Endothelial cell of umbilical vein (primary cell): ENCODE results near the gene ATP8A1. TPM values are rescaled to one million over a fixed set of nuclear protein-coding genes. Genes with fewer than 3 reads are reported as not detected.

Experiments
- BruUV-seq: library from RNA; stranded (reverse); fragments of 400-500 nt; replicated peaks from 2 replicates; lab custom pipeline; 2021; lab: Mats Ljungman, UMichigan
- CTCF ChIA-PET: fragments of 300-600, 350-600 bp; sonication (Branson Sonifier 250); formaldehyde crosslinking; loops from one replicate; lab custom pipeline; 2021; ENCODE audit warnings: antibody characterized with exemption, inconsistent platforms; lab: Charles Lee
- POLR2A ChIA-PET: fragments of 300-600, 350-600 bp; sonication (Branson Sonifier 250); formaldehyde crosslinking; loops from one replicate; lab custom pipeline; 2021; ENCODE audit warnings: antibody characterized with exemption, inconsistent platforms; lab: Charles Lee
- DNase-seq: peaks from one replicate; pipeline ENCODE4 v3.0.0-alpha.2; 2011; ENCODE audit warnings: low read depth, low spot score
- FAIRE-seq: peaks from 2 replicates; lab custom pipeline; 2011; peaks lifted over from hg19 to GRCh38; lab: Jason Lieb, UNC
- H2AFZ ChIP-seq: 2 replicates; pipeline ENCODE4 v1.6.0; 2012; ENCODE audit warnings: low read depth, low read length, control low read depth, inconsistent platforms
- H3K27ac ChIP-seq: 2 replicates; pipeline ENCODE4 v1.5.1; 2011; ENCODE audit warnings: low read depth, mild to moderate bottlenecking, control low read depth, low read length, moderate library complexity; ENCODE audit not compliant: insufficient read depth
- H3K27me3 ChIP-seq, 2 experiments: 2 replicates each; pipeline versions ENCODE4 v1.6.0 to v1.6.1; 2011; ENCODE audit warnings: low read length in 2 of 2, mixed read lengths in 1 of 2; ENCODE audit not compliant: control insufficient read depth in 2 of 2, insufficient read depth in 2 of 2
- H3K36me3 ChIP-seq, 2 experiments: 2 replicates in 1 of 2; 3 replicates in 1 of 2; pipeline ENCODE4 v1.5.1; 2011; ENCODE audit warnings: low read length in 2 of 2, mild to moderate bottlenecking in 1 of 2, moderate library complexity in 1 of 2; ENCODE audit not compliant: control insufficient read depth in 2 of 2, insufficient read depth in 2 of 2; ENCODE audit errors: extremely low read depth in 1 of 2
- H3K4me1 ChIP-seq: 3 replicates; pipeline ENCODE4 v1.5.1; 2011; ENCODE audit warnings: mild to moderate bottlenecking, low read length; ENCODE audit not compliant: control insufficient read depth, insufficient read depth; ENCODE audit errors: extremely low read depth
- H3K4me2 ChIP-seq: 2 replicates; pipeline ENCODE4 v1.6.1; 2011; ENCODE audit warnings: low read length, control low read depth, mixed read lengths; ENCODE audit not compliant: insufficient read depth
- H3K4me3 ChIP-seq, 3 experiments: fragments of 200-600 bp in 1 of 3; sonication (generic), shearing (Covaris generic) in 1 of 3; replicated peaks in 1 of 3; 2 replicates each; pipeline ENCODE4 v1.5.1; 2011 to 2016; ENCODE audit warnings: control low read depth in 3 of 3, low read length in 3 of 3, mild to moderate bottlenecking in 2 of 3, inconsistent platforms in 1 of 3, low read depth in 1 of 3, moderate library complexity in 1 of 3; ENCODE audit not compliant: insufficient read depth in 1 of 3
- H3K79me2 ChIP-seq: 2 replicates; pipeline ENCODE4 v1.6.0; 2012; ENCODE audit warnings: low read length, inconsistent platforms; ENCODE audit not compliant: control insufficient read depth, insufficient read depth
- H3K9ac ChIP-seq: replicated peaks from 2 replicates; pipeline ENCODE3; 2011; ENCODE audit warnings: low read length, control low read depth; ENCODE audit not compliant: insufficient read depth; ENCODE audit errors: extremely low read depth
- H3K9me1 ChIP-seq: replicated peaks from 3 replicates; pipeline ENCODE4 v1.6.0; 2011; ENCODE audit warnings: mild to moderate bottlenecking, low read length; ENCODE audit not compliant: control insufficient read depth, insufficient read depth; ENCODE audit errors: extremely low read depth
- H3K9me3 ChIP-seq: replicated peaks from 2 replicates; pipeline ENCODE4 v1.5.1; 2012; ENCODE audit warnings: low read length, inconsistent platforms; ENCODE audit not compliant: control insufficient read depth, insufficient read depth
- H4K20me1 ChIP-seq: replicated peaks from 2 replicates; pipeline ENCODE3; 2011; ENCODE audit warnings: mild to moderate bottlenecking, low read length; ENCODE audit not compliant: control insufficient read depth, insufficient read depth; ENCODE audit errors: extremely low read depth
- CTCF ChIP-seq, 2 donors: IDR thresholded peaks; 1 replicate in 1 of 2; 2 replicates in 1 of 2; pipeline ENCODE4 v1.5.1; 2011; ENCODE audit warnings: low read length in 2 of 2, mild to moderate bottlenecking in 2 of 2, moderate library complexity in 2 of 2, control low read depth in 1 of 2, inconsistent platforms in 1 of 2, low read depth in 1 of 2; ENCODE audit not compliant: insufficient read depth in 1 of 2; ENCODE audit errors: extremely low read depth in 1 of 2
- EZH2 ChIP-seq: IDR thresholded peaks from 2 replicates; pipeline ENCODE4 v1.6.1; 2012; ENCODE audit warnings: borderline replicate concordance, low read depth, mild to moderate bottlenecking, moderate library complexity, low read length, inconsistent platforms; ENCODE audit not compliant: severe bottlenecking
- FOS ChIP-seq: IDR thresholded peaks from 2 replicates; pipeline ENCODE4 v1.6.1; 2011; ENCODE audit warnings: mild to moderate bottlenecking, low read length, moderate library complexity, borderline replicate concordance; ENCODE audit not compliant: insufficient read depth
- GATA2 ChIP-seq: IDR thresholded peaks from 2 replicates; pipeline ENCODE4 v1.7.0; 2011; ENCODE audit warnings: low read depth, mild to moderate bottlenecking, moderate library complexity, mixed read lengths, low read length; ENCODE audit not compliant: insufficient read length, insufficient read depth
- JUN ChIP-seq: IDR thresholded peaks from 2 replicates; pipeline ENCODE4 v1.6.1; 2011; ENCODE audit warnings: borderline replicate concordance, low read depth; ENCODE audit not compliant: insufficient read length, insufficient read depth
- MAX ChIP-seq: IDR thresholded peaks from 2 replicates; pipeline ENCODE4 v1.6.1; 2011; ENCODE audit not compliant: insufficient read depth, insufficient read length
- MYC ChIP-seq: IDR thresholded peaks from one replicate; pipeline ENCODE4 v1.6.1; 2011; ENCODE audit warnings: mild to moderate bottlenecking, low read depth, low read length
- POLR2A ChIP-seq: IDR thresholded peaks from 2 replicates; pipeline ENCODE4 v1.6.1; 2012; ENCODE audit warnings: low read depth, mild to moderate bottlenecking, control low read depth, low read length
- POLR2AphosphoS5 ChIP-seq: IDR thresholded peaks from 2 replicates; pipeline ENCODE4 v1.6.1; 2012; ENCODE audit warnings: low read depth, mild to moderate bottlenecking, control low read depth, low read length, moderate library complexity; ENCODE audit not compliant: insufficient read depth
- dilution Hi-C: fragments of 300-500 bp; cut with MboI; formaldehyde crosslinking; loops from one replicate; pipeline ENCODE4 v1.15.0; 2019; ENCODE audit warnings: low sequenced_read_pairs; ENCODE audit not compliant: extremely low pct_ligation_motif_present
- intact Hi-C: fragments of 100-400 bp; cut with micrococcal nuclease; formaldehyde crosslinking; loops from one replicate; pipeline ENCODE4 v1.10.0; 2022
- polyA plus RNA-seq, 4 experiments: library from polyadenylated mRNA; depleted of rRNA in 3 of 4; stranded (reverse) in 3 of 4; unstranded in 1 of 4; fragments of >200 nt; gene quantifications; 2 replicates each; pipeline versions ENCODE4 v1.2.1 to v1.2.3, GENCODE V29; 2011 to 2012; ENCODE audit warnings: missing spikeins in 1 of 4
- total RNA-seq: library from RNA; stranded (reverse); gene quantifications from 2 replicates; pipeline ENCODE4 v1.2.3, GENCODE V29; 2021

The ATP8A1 gene
- total and polyA plus RNA-seq, 2 donors (not counting 3 experiments of a cell fraction or from before 2014, with no cell fraction given), result 0.97 to 11.5 TPM

- no peaks in the 10 kb centered on the region for H3K9me3 ChIP-seq
- DNase-seq (peak; percentile 79), FAIRE-seq (peak; percentile 57)
- POLR2A ChIA-PET, result interaction anchor here (0.6 kb wide), 1 partner anchor 148 kb away, joined by 3 read pairs; no protein-coding TSS in a partner anchor
- no peaks in the 10 kb centered on the region for H4K20me1 ChIP-seq
- CTCF ChIA-PET, result interaction anchor here (0.6 to 8.2 kb wide), 54 partner anchors 8 to 503 kb away, joined by 3 to 456 read pairs (median 4); partner anchors contain the start of gene SHISA3
- no peaks in the 10 kb centered on the region for H3K9me1 ChIP-seq
- H3K4me3 ChIP-seq, result no peak overlapping the region
- no peaks in the 10 kb centered on the region for H3K4me1 ChIP-seq
- no peak overlapping the region for H3K27ac ChIP-seq
- H3K36me3 ChIP-seq, result no peaks in the 10 kb centered on the region
- dilution Hi-C loops, result no loop called here
- no peak overlapping the region for H3K4me2 ChIP-seq
- H3K27me3 ChIP-seq, result no peaks in the 10 kb centered on the region
- H2AFZ ChIP-seq, result no peak overlapping the region
- no TSS peak for BruUV-seq
- H3K79me2 ChIP-seq, result no peaks in the 10 kb centered on the region
- peak; percentile 41 to 58 for TF ChIP-seq CTCF (IDR thresholded peaks at IDR 0.05; ENCODE audit: extremely low read depth in 1 of 2, insufficient read depth in 1 of 2, low read depth in 1 of 2, low read length in 2 of 2)
- no peak for TF ChIP-seq EZH2
- H3K9ac ChIP-seq, result no peak overlapping the region
- intact Hi-C loops, result loop anchor here (1.0 to 5.0 kb wide), 3 partner anchors 89 to 148 kb away; no protein-coding TSS in a partner anchor
Observed at GRCh38 chr4:42371305-42372252, 285.3 kb downstream of the ATP8A1 start.

- H3K4me2 ChIP-seq, result no peak overlapping the region
- H3K9me1 ChIP-seq, result no peaks in the 10 kb centered on the region
- H3K9me3 ChIP-seq, result no peaks in the 10 kb centered on the region
- H3K79me2 ChIP-seq, result no peaks in the 10 kb centered on the region
- DNase-seq (no peak), FAIRE-seq (no peak)
- H4K20me1 ChIP-seq, result no peaks in the 10 kb centered on the region
- CTCF ChIA-PET, result interaction anchor here (0.7 to 8.2 kb wide), 6 partner anchors 31 to 199 kb away, joined by 3 to 456 read pairs (median 14); no protein-coding TSS in a partner anchor
- dilution Hi-C loops, result no loop called here
- TF ChIP-seq EZH2 (no peak), JUN (no peak), POLR2AphosphoS5 (no peak), MAX (no peak), POLR2A (no peak), CTCF (IDR thresholded peaks at IDR 0.05; ENCODE audit: extremely low read depth in 1 of 2, insufficient read depth in 1 of 2, low read depth in 1 of 2, low read length in 2 of 2) (no peak), GATA2 (no peak), MYC (no peak), FOS (no peak)
- BruUV-seq, result no TSS peak
- no peaks in the 10 kb centered on the region for H3K27me3 ChIP-seq
- no peak overlapping the region for H3K9ac ChIP-seq
- POLR2A ChIA-PET, result no interaction called here
- no peak overlapping the region for H2AFZ ChIP-seq
- no peak overlapping the region for H3K27ac ChIP-seq
- intact Hi-C loops, result no loop called here
- H3K4me1 ChIP-seq, result no peaks in the 10 kb centered on the region
- no peak overlapping the region for H3K4me3 ChIP-seq
- no peaks in the 10 kb centered on the region for H3K36me3 ChIP-seq
Observed at GRCh38 chr4:42369489-42369888, 287.4 kb downstream of the ATP8A1 start.
